H9 (cell line): ENCODE data around the gene RPEL1. TPM values are rescaled to one million over a fixed set of nuclear protein-coding genes. Genes with fewer than 3 reads are reported as not detected.

Source experiments
- DNase-seq: peaks from one replicate; pipeline ENCODE4 v3.0.0-alpha.2; 2017
- H2AFZ ChIP-seq: one replicate; pipeline ENCODE4 v1.6.1; 2013; ENCODE audit warnings: mild to moderate bottlenecking, low read length, control low read depth, moderate library complexity
- H2AK5ac ChIP-seq: 2 replicates; pipeline ENCODE4 v1.6.1; 2013; ENCODE audit warnings: low read length, control low read depth, mixed read lengths; ENCODE audit not compliant: insufficient read length
- H2BK120ac ChIP-seq: one replicate; pipeline ENCODE4 v1.6.1; 2013; ENCODE audit warnings: low read depth, mild to moderate bottlenecking, low read length, control low read depth, inconsistent platforms; ENCODE audit not compliant: poor library complexity, severe bottlenecking
- H2BK12ac ChIP-seq: 2 replicates; pipeline ENCODE4 v1.6.1; 2013; ENCODE audit warnings: low read length, control low read depth, mixed read lengths, low read depth; ENCODE audit not compliant: insufficient read length
- H2BK15ac ChIP-seq: 2 replicates; pipeline ENCODE4 v1.6.1; 2013; ENCODE audit warnings: low read depth, low read length, control low read depth
- H2BK20ac ChIP-seq: one replicate; pipeline ENCODE4 v1.6.1; 2013; ENCODE audit warnings: low read depth, mild to moderate bottlenecking, low read length, control low read depth, inconsistent platforms; ENCODE audit not compliant: poor library complexity, severe bottlenecking
- H2BK5ac ChIP-seq: 2 replicates; pipeline ENCODE4 v1.6.1; 2013; ENCODE audit warnings: low read length, control low read depth, mixed read lengths; ENCODE audit not compliant: insufficient read length
- H3K14ac ChIP-seq: 2 replicates; pipeline ENCODE4 v1.6.1; 2013; ENCODE audit warnings: low read length, control low read depth; ENCODE audit not compliant: insufficient read depth
- H3K18ac ChIP-seq: 2 replicates; pipeline ENCODE4 v1.6.1; 2013; ENCODE audit warnings: low read depth, mild to moderate bottlenecking, mixed read lengths, low read length, control low read depth; ENCODE audit not compliant: insufficient read length
- H3K23ac ChIP-seq: 2 replicates; pipeline ENCODE4 v1.6.1; 2013; ENCODE audit warnings: low read length, control low read depth, mixed read lengths, low read depth; ENCODE audit not compliant: insufficient read length
- H3K23me2 ChIP-seq: 2 replicates; pipeline ENCODE4 v1.6.1; 2013; ENCODE audit warnings: low read depth, mild to moderate bottlenecking, mixed read lengths, low read length, control low read depth; ENCODE audit not compliant: insufficient read length, poor library complexity, severe bottlenecking
- H3K27ac ChIP-seq: 2 replicates; pipeline ENCODE4 v1.5.1; 2013; ENCODE audit warnings: low read length, control low read depth, mixed read lengths, low read depth; ENCODE audit not compliant: insufficient read length
- H3K27me3 ChIP-seq: 2 replicates; pipeline ENCODE4 v1.6.1; 2013; ENCODE audit warnings: low read length, control low read depth, inconsistent platforms; ENCODE audit not compliant: insufficient read depth
- H3K4ac ChIP-seq: 2 replicates; pipeline ENCODE4 v1.6.1; 2013; ENCODE audit warnings: low read depth, mild to moderate bottlenecking, control low read depth, inconsistent platforms, low read length, moderate library complexity
- H3K4me1 ChIP-seq: 2 replicates; pipeline ENCODE4 v1.6.1; 2013; ENCODE audit warnings: low read length, control low read depth, inconsistent platforms; ENCODE audit not compliant: insufficient read depth
- H3K4me2 ChIP-seq: 2 replicates; pipeline ENCODE4 v1.6.1; 2013; ENCODE audit warnings: low read length, control low read depth, mixed read lengths; ENCODE audit not compliant: insufficient read length, insufficient read depth
- H3K56ac ChIP-seq: 2 replicates; pipeline ENCODE4 v1.6.1; 2013; ENCODE audit warnings: low read depth, mild to moderate bottlenecking, mixed read lengths, low read length, control low read depth; ENCODE audit not compliant: insufficient read length
- H3K79me1 ChIP-seq: 2 replicates; pipeline ENCODE4 v1.6.1; 2013; ENCODE audit warnings: low read depth, mild to moderate bottlenecking, moderate library complexity, low read length, control low read depth, inconsistent platforms; ENCODE audit not compliant: insufficient read depth, poor library complexity, severe bottlenecking
- H3K79me2 ChIP-seq: 2 replicates; pipeline ENCODE4 v1.6.1; 2013; ENCODE audit warnings: low read length, control low read depth, inconsistent platforms; ENCODE audit not compliant: insufficient read depth
- H3K9ac ChIP-seq: 2 replicates; pipeline ENCODE4 v1.6.1; 2013; ENCODE audit warnings: low read length, control low read depth, mixed read lengths; ENCODE audit not compliant: insufficient read length; ENCODE audit errors: extremely low read depth
- H3K9me3 ChIP-seq: one replicate; pipeline ENCODE4 v1.6.1; 2013; ENCODE audit warnings: low read depth, low read length, inconsistent platforms; ENCODE audit not compliant: control insufficient read depth
- H3T11ph ChIP-seq: one replicate; pipeline ENCODE4 v1.6.1; 2013; ENCODE audit warnings: mild to moderate bottlenecking, low read length, control low read depth, inconsistent platforms
- H4K20me1 ChIP-seq: one replicate; pipeline ENCODE4 v1.6.1; 2013; ENCODE audit not compliant: control insufficient read depth, insufficient read length, insufficient read depth
- H4K5ac ChIP-seq: 2 replicates; pipeline ENCODE4 v1.6.1; 2013; ENCODE audit warnings: low read depth, mild to moderate bottlenecking, mixed read lengths, low read length, control low read depth; ENCODE audit not compliant: insufficient read length
- H4K8ac ChIP-seq: replicated peaks from 2 replicates; pipeline ENCODE4 v1.6.1; 2013; ENCODE audit warnings: low read length, control low read depth, mixed read lengths, low read depth; ENCODE audit not compliant: insufficient read length
- H4K91ac ChIP-seq: 2 replicates; pipeline ENCODE4 v1.6.1; 2013; ENCODE audit warnings: low read depth, mild to moderate bottlenecking, moderate library complexity, mixed read lengths, low read length, control low read depth; ENCODE audit not compliant: insufficient read length
- H3K27ac Mint-ChIP-seq, 3 experiments: 2 replicates in 2 of 3; 3 replicates in 1 of 3; pipeline ENCODE4 v1.8.0; 2020 to 2021; ENCODE audit warnings: mixed read lengths in 3 of 3, mild to moderate bottlenecking in 1 of 3, moderate library complexity in 1 of 3
- H3K27me3 Mint-ChIP-seq: 2 replicates; pipeline ENCODE4 v1.8.0; 2021; ENCODE audit warnings: low read depth, mild to moderate bottlenecking, moderate library complexity, mixed read lengths
- H3K36me3 Mint-ChIP-seq, 3 experiments: 2 replicates in 2 of 3; 3 replicates in 1 of 3; pipeline ENCODE4 v1.8.0; 2020 to 2021; ENCODE audit warnings: low read depth in 3 of 3, mixed read lengths in 3 of 3; ENCODE audit not compliant: insufficient read depth in 1 of 3
- H3K4me1 Mint-ChIP-seq, 2 experiments: 2 replicates each; pipeline ENCODE4 v1.8.0; 2020; ENCODE audit warnings: mixed read lengths in 2 of 2
- H3K4me3 Mint-ChIP-seq, 2 experiments: 2 replicates in 1 of 2; 3 replicates in 1 of 2; pipeline ENCODE4 v1.8.0; 2020 to 2021; ENCODE audit warnings: mild to moderate bottlenecking in 2 of 2, mixed read lengths in 2 of 2, moderate library complexity in 1 of 2
- H3K9me3 Mint-ChIP-seq, 2 experiments: 2 replicates in 1 of 2; 3 replicates in 1 of 2; pipeline ENCODE4 v1.8.0; 2020; ENCODE audit warnings: mild to moderate bottlenecking in 2 of 2, mixed read lengths in 2 of 2, moderate library complexity in 1 of 2
- CTCF ChIP-seq: fragments of 200-600 bp; sonication (generic); conservative IDR thresholded peaks from 3 replicates; pipeline ENCODE4 v1.8.0; 2021; ENCODE audit warnings: antibody characterized with exemption, mild to moderate bottlenecking
- WGBS: extraction: QIAGEN DNeasy Blood & Tissue Kit; methylation state at CpG from one replicate; pipeline ENCODE4 v1.1.7; 2013; ENCODE audit warnings: missing lambda C conversion rate, low lambda C conversion rate, mixed read lengths; ENCODE audit not compliant: insufficient read length; ENCODE audit errors: extremely low coverage; 5-methylcytosine and 5-hydroxymethylcytosine counted together
- total RNA-seq: library from RNA; stranded (reverse); gene quantifications from 2 replicates; pipeline ENCODE4 v1.2.1, GENCODE V29; 2021

The RPEL1 gene
- total RNA-seq, 1 experiment from 2014 or later = 0.13 TPM

GRCh38 chr10:103277713-103278536 lies 32.2 kb downstream of the RPEL1 start:
- Histone ChIP-seq H4K91ac (no peak overlapping the region), H2AK5ac (no peak overlapping the region), H3K18ac (no peak overlapping the region), H3K14ac (no peak overlapping the region), H3K4ac (no peak overlapping the region), H3K4me2 (peak overlapping the region; percentile 33), H2BK12ac (no peak overlapping the region), H4K5ac (no peak overlapping the region), H3T11ph (no peak overlapping the region), H3K27ac (no peak overlapping the region), H3K9ac (no peak overlapping the region), H3K4me1 (no peaks in the 10 kb centered on the region; the same call in 1 of the 2 replicates), H2BK20ac (no peak overlapping the region), H3K23ac (no peak overlapping the region), H2AFZ (no peak overlapping the region), H2BK5ac (no peak overlapping the region), H3K79me2 (no peaks in the 10 kb centered on the region), H4K8ac (no peak overlapping the region), H2BK120ac (no peak overlapping the region), H4K20me1 (no peaks in the 10 kb centered on the region), H3K56ac (no peak overlapping the region), H3K23me2 (peaks cover 14% of the 10 kb centered on the region), H2BK15ac (no peak overlapping the region), H3K27me3 (peaks cover 24% of the 10 kb centered on the region), H3K79me1 (no peaks in the 10 kb centered on the region), H3K9me3 (no peaks in the 10 kb centered on the region)
- peak overlapping the region; percentile 73 to 75 for H3K4me3 Mint-ChIP-seq
- H3K4me1 Mint-ChIP-seq = peaks cover 26 to 31% of the 10 kb centered on the region in 2 experiments
- peaks cover 66% of the 10 kb centered on the region for H3K27me3 Mint-ChIP-seq
- no peak overlapping the region for H3K27ac Mint-ChIP-seq
- no peaks in the 10 kb centered on the region for H3K36me3 Mint-ChIP-seq
- no peaks in the 10 kb centered on the region; a peak in 1 of 5 replicates for H3K9me3 Mint-ChIP-seq
- no peak for TF ChIP-seq CTCF
- DNase-seq = peak; percentile 40
- no CpG with 5 or more reads among the region's 76 CpGs for WGBS
